Urinary bladder (tissue), 4 donors: ENCODE results near the gene COL13A1. TPM values are rescaled to one million over a fixed set of nuclear protein-coding genes. Genes with fewer than 3 reads are reported as not detected.

Source experiments
- DNase-seq: peaks from one replicate; pipeline ENCODE4 v3.0.0-alpha.2; 2015; ENCODE audit errors: extremely low spot score
- H3K27ac ChIP-seq: one replicate; pipeline ENCODE4 v1.5.1; 2013; ENCODE audit warnings: low read depth, mild to moderate bottlenecking, moderate library complexity
- H3K36me3 ChIP-seq: one replicate; pipeline ENCODE4 v1.6.1; 2013; ENCODE audit warnings: mild to moderate bottlenecking, moderate library complexity; ENCODE audit not compliant: insufficient read depth
- H3K4me1 ChIP-seq: one replicate; pipeline ENCODE4 v1.6.1; 2013; ENCODE audit warnings: mild to moderate bottlenecking, moderate library complexity; ENCODE audit not compliant: insufficient read depth
- H3K4me3 ChIP-seq: one replicate; pipeline ENCODE4 v1.5.1; 2013; ENCODE audit warnings: low read depth, low read length
- WGBS: extraction: QIAGEN DNeasy Blood & Tissue Kit; methylation state at CpG from one replicate; pipeline ENCODE4 v1.1.7; 2013; 5-methylcytosine and 5-hydroxymethylcytosine counted together
- polyA plus RNA-seq: library from polyadenylated mRNA; stranded (reverse); fragments of 200-250 nt; gene quantifications from one replicate; pipeline ENCODE4 v1.2.3, GENCODE V29; 2013
- total RNA-seq: library from RNA; depleted of rRNA; stranded (reverse); fragments of >200 nt; gene quantifications from one replicate; pipeline ENCODE4 v1.2.3, GENCODE V29; 2014
- donor health status: healthy with polysubstance abuse.
- donor health status: healthy.

COL13A1 gene
- total and polyA plus RNA-seq, 2 donors, result 5.7 to 9.2 TPM

DNA sequence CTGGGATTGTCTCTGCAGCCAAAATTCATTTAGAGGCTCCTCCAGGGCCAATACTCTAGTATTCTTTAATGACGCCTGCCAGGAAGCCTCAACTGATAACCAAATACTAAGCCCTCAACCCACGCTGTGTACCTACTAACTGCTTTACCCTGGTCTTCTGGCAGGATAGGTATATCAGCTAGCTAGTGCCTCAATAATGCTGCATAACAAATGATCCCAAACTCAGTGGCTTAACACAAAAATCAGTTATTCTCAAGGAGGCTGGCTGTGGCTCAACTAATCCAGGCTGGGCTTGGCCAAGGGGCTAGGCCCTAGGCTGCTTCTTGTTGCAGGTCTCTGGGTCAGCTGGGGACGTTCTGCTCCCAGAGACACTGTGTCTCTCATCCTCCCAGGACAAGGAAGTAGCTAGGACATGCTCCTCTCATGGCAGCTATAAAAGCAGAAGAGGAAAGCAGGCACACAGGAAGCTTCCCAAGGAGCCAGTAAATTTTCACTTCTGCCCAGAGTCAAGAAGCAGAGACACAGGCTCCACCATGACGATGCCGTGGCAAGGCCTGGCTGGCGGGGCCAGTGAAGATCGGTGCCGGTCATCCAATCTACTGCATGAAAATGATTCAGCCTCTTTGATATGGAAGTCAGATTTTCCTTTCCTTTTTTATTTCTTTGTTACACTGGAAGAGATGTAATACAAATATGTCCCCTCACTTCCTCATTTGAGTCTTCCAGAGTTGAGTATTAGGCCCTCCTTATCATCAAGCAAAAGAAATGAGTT lies 28.6 kb upstream of the COL13A1 start:
- Histone ChIP-seq H3K4me1 (no peaks in the 10 kb centered on the region), H3K27ac (no peak overlapping the region), H3K36me3 (no peaks in the 10 kb centered on the region), H3K4me3 (no peak overlapping the region)
- no peak for DNase-seq
- 96% methylated on average over 8 of the region's 8 CpGs for WGBS

DNA sequence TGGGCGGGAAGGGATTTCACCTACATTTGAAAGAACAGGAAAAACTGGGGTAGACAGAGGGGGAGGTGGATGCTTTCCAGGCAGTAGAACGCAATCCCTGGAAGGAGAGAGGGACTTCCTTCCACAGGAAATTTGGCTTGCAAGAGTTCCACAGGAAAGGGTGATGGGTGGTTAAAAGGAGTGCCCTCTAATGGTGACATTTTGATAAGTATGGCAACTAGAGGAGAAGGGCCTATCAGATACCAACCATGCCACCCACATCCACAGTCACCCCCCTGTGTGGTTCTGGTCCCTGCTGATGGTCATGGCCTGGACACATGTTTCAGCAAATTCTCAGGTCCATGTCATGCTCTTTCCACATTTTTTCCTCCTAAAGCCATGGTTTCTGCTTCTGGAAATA lies 27.1 kb upstream of the COL13A1 start:
- WGBS, result 91% methylated on average over 2 of the region's 2 CpGs
- H3K27ac ChIP-seq, result no peak overlapping the region
- H3K36me3 ChIP-seq, result no peaks in the 10 kb centered on the region
- H3K4me3 ChIP-seq, result no peak overlapping the region
- H3K4me1 ChIP-seq, result no peaks in the 10 kb centered on the region
- DNase-seq, result no peak

DNA sequence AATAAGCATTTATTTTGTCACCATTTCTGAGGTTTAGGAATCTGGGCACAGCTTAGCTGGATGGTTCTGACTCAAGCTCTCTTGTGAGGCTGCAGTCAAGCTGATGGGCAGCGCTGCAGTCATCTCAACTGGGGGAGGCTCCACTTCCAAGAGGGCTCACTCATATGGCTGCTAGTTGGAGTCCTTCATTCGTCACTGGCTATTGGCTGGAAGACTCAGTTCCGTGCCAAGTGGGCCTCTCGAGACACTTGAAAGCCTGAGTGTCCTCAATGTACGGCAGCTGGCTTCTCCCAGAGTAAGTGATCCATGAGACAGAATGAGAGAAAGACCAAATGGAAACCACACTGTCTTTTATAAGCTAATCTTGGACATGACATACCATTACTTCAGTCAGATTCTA lies 21.6 kb upstream of the COL13A1 start:
- WGBS, result 83% methylated on average over 5 of the region's 5 CpGs
- no peaks in the 10 kb centered on the region for H3K4me1 ChIP-seq
- no peak for DNase-seq
- no peaks in the 10 kb centered on the region for H3K36me3 ChIP-seq
- H3K4me3 ChIP-seq, result no peak overlapping the region
- H3K27ac ChIP-seq, result no peak overlapping the region

DNA sequence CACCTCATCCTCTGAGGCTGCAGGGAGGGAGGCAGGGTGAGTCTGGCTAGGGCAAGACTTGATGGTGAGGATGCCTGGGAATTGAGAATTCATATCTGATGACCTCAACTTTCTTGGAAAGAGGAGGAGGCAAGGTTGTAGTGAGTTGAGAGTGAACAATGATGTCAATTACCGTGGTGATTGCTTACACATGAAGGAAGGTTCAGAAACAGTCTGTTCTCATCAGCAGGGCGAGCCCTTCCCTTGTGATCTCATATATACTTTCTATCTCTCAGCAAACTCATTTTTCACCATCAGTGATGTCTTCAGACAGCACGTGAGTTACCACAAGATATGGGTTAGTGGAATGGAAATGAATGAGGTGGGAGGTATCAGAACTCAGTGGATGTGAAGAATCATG lies 20.1 kb upstream of the COL13A1 start:
- no peak overlapping the region for H3K4me3 ChIP-seq
- no peaks in the 10 kb centered on the region for H3K36me3 ChIP-seq
- DNase-seq, result no peak
- H3K4me1 ChIP-seq, result no peaks in the 10 kb centered on the region
- no peak overlapping the region for H3K27ac ChIP-seq
- WGBS, result 79% methylated on average over 3 of the region's 3 CpGs

GRCh38 chr10:69783515-69783914 lies 18.2 kb upstream of the COL13A1 start:
- no peak overlapping the region for H3K4me3 ChIP-seq
- H3K4me1 ChIP-seq, result no peaks in the 10 kb centered on the region
- no peak overlapping the region for H3K27ac ChIP-seq
- DNase-seq, result no peak
- 60% methylated on average over 2 of the region's 2 CpGs for WGBS
- H3K36me3 ChIP-seq, result no peaks in the 10 kb centered on the region

- 75% methylated on average over 1 of the region's 1 CpG for WGBS
- H3K4me3 ChIP-seq, result no peak overlapping the region
- no peak overlapping the region for H3K27ac ChIP-seq
- no peaks in the 10 kb centered on the region for H3K36me3 ChIP-seq
- DNase-seq, result no peak
- H3K4me1 ChIP-seq, result no peaks in the 10 kb centered on the region
Observed at GRCh38 chr10:69786791-69787190, 14.9 kb upstream of the COL13A1 start.

- 85% methylated on average over 6 of the region's 6 CpGs for WGBS
- Histone ChIP-seq H3K4me1 (no peaks in the 10 kb centered on the region), H3K36me3 (no peaks in the 10 kb centered on the region), H3K4me3 (no peak overlapping the region), H3K27ac (no peak overlapping the region)
- no peak for DNase-seq
Observed at GRCh38 chr10:69787681-69788080, 14.0 kb upstream of the COL13A1 start.

DNA sequence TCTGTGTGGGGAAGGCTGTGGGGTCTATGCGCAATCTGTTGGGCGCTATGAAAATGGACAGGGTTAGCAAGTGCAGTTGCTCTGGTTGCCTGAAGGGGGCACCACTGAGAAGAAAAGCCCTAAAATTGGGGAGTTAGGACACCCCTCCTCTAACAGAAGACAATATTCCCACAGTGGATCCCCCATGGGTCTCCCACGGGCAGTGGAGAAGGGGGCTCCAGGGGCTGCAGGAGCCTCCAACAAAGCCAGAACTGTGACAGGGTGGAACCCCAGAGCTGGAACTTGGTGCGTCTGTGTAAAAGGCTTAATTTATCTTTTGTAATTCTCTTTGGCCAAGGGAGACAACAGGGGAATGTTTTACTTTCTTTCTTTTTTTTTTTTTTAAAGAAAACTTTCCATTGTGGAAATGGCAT lies 12.5 kb upstream of the COL13A1 start:
- H3K27ac ChIP-seq, result no peak overlapping the region
- no peaks in the 10 kb centered on the region for H3K36me3 ChIP-seq
- no peak for DNase-seq
- WGBS, result 44% methylated on average over 4 of the region's 4 CpGs
- H3K4me3 ChIP-seq, result no peak overlapping the region
- H3K4me1 ChIP-seq, result no peaks in the 10 kb centered on the region

GRCh38 chr10:69791812-69792211 lies 9.9 kb upstream of the COL13A1 start:
- Histone ChIP-seq H3K4me3 (no peak overlapping the region), H3K27ac (no peak overlapping the region), H3K4me1 (no peaks in the 10 kb centered on the region), H3K36me3 (no peaks in the 10 kb centered on the region)
- no peak for DNase-seq
- over 99% methylated on average over 5 of the region's 5 CpGs for WGBS

- no peak overlapping the region for H3K27ac ChIP-seq
- no peak for DNase-seq
- no peak overlapping the region for H3K4me3 ChIP-seq
- WGBS, result 33% methylated on average over 1 of the region's 1 CpG
- no peaks in the 10 kb centered on the region for H3K36me3 ChIP-seq
- H3K4me1 ChIP-seq, result no peaks in the 10 kb centered on the region
Observed at GRCh38 chr10:69792341-69792740, 9.4 kb upstream of the COL13A1 start.

GRCh38 chr10:69794673-69795072 lies 7.0 kb upstream of the COL13A1 start:
- H3K27ac ChIP-seq, result no peak overlapping the region

DNA sequence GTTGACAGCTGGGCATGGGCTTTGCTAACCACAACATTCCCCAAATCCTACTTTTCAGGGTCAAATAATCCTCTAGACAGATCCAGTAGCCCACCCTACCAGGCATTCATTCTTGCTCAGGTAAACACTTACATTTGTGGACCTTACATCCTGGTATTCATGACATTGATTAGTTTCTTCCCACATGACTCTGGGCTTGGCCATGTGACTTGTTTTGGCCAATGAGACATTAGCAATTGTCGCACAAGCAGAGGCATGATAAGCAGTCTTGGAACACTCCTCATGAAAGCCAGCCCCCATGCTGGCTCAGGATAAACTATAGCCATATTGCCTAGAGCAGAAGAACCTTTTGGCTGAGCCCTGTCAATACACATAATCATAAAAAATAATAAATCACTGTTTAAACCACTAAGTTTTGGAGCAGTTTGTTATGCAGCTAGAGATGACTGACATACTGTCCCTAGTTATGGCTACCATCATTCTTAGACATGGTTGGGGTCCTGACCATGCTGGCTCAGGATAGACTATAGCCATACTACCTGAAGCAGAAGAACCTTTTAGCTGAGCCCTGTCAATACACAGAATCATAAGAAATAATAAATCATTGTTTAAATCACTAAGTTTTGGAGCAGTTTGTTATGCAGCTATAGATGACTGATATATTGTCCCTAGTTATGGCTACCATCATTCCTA lies 6.3 kb upstream of the COL13A1 start:
- WGBS, result 99% methylated on average over 1 of the region's 1 CpG
- H3K27ac ChIP-seq, result no peak overlapping the region
- no peak for DNase-seq
- H3K4me3 ChIP-seq, result no peak overlapping the region
- H3K4me1 ChIP-seq, result no peaks in the 10 kb centered on the region
- H3K36me3 ChIP-seq, result no peaks in the 10 kb centered on the region

More at GRCh38 chr10:69794673-69795072, 7.0 kb upstream of the COL13A1 start:
- no peaks in the 10 kb centered on the region for H3K36me3 ChIP-seq
- WGBS, result 41% methylated on average over 1 of the region's 1 CpG
- no peak overlapping the region for H3K4me3 ChIP-seq
- no peak for DNase-seq
- no peaks in the 10 kb centered on the region for H3K4me1 ChIP-seq

DNA sequence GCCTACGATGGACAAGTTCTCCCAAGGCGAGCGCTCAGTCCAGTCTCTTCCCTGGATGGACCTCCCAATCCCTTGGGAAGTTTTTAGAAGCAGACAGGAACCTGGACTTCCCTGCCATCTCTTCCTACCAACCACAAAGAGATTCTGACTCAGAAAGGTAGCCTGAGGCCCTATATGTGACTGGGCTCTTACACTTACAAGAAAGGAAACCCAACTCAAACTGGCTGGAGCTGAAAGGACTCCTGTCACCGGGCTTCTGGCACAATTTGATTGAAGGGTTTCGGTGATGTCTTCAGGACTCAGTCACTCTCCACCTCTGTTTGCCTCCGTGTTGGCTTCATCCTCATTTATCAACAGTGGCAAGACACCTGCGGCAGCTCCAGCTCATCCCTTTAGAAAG lies 3.7 kb upstream of the COL13A1 start:
- DNase-seq, result no peak
- no peaks in the 10 kb centered on the region for H3K4me1 ChIP-seq
- no peak overlapping the region for H3K4me3 ChIP-seq
- WGBS, result 94% methylated on average over 7 of the region's 7 CpGs
- H3K36me3 ChIP-seq, result no peaks in the 10 kb centered on the region
- H3K27ac ChIP-seq, result no peak overlapping the region

DNA sequence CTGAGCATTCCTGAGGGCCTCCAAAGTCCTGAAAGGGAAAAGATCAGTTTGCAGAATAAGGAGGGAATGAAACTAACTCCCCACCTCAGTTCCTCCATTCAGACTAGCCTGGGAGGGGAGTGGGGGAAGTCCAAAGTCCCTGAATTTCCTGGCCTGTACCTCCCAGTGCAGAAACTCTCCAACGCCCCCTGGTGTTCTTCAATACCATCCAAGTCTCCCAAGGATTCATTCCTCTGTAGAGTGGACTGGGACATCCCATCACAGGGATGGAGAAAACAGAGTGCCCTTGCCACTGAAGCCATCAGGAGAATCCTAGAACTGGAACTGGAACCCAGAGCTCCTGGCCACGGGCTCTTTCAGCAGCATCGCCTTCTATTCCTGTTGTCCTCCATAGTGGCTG lies 1.6 kb upstream of the COL13A1 start:
- DNase-seq, result no peak
- Histone ChIP-seq H3K27ac (no peak overlapping the region), H3K4me3 (no peak overlapping the region), H3K36me3 (no peaks in the 10 kb centered on the region), H3K4me1 (no peaks in the 10 kb centered on the region)
- WGBS, result 38% methylated on average over 3 of the region's 3 CpGs
